BE2C (cell line): Measurements from ENCODE around the gene SERPINB12. TPM values are rescaled to one million over a fixed set of nuclear protein-coding genes. Genes with fewer than 3 reads are reported as not detected.

Experiments
- DNase-seq: peaks from one replicate; pipeline ENCODE4 v3.0.0-alpha.2; 2020
- H3K27me3 ChIP-seq: fragments of 250-450 bp; sonication (Bioruptor Pico); 2 replicates; pipeline ENCODE4 v1.5.1; 2020; ENCODE audit warnings: mild to moderate bottlenecking
- H3K36me3 ChIP-seq: fragments of 250-450 bp; sonication (Bioruptor Pico); 2 replicates; pipeline ENCODE4 v1.5.1; 2020; ENCODE audit warnings: mild to moderate bottlenecking
- H3K4me1 ChIP-seq: fragments of 250-450 bp; sonication (Bioruptor Pico); 2 replicates; pipeline ENCODE4 v1.5.1; 2020
- H3K4me3 ChIP-seq: 2 replicates; pipeline ENCODE4 v1.5.1; 2011; ENCODE audit warnings: low read depth, low read length
- H3K9me3 ChIP-seq: fragments of 250-450 bp; sonication (Bioruptor Pico); 2 replicates; pipeline ENCODE4 v1.5.1; 2020
- polyA plus RNA-seq: library from polyadenylated mRNA; unstranded; fragments of >200 nt; gene quantifications from one replicate; pipeline ENCODE4 v1.2.1, GENCODE V29; 2012; ENCODE audit warnings: low read depth, missing spikeins; ENCODE audit not compliant: insufficient read length, insufficient read depth
- TF ChIP-seq, protein P1 (sequence below): IDR thresholded peaks from 2 replicates; pipeline ENCODE4 v1.5.1; 2012; ENCODE audit warnings: mild to moderate bottlenecking, low read depth, low read length

SERPINB12 gene
- not detected for polyA plus RNA-seq

DNA sequence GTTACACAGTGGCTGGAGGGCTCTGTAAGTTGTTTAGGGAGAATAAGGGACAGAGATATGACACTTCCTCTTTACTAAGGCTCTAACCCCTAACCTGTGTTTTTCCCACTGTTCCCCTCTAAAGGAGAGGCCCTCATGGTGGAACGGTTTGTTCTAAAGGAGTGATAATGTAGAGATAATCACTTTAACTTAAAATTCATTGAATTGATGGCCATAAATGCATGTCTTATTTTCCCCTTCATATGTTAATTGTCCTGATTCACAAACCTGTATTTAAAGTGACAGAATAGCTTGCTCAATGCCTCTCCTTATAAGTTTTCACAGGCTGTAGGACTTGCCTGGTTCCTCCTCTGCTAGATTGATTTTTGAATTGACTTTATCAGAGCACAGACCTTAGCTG, at the start of gene SERPINB12:
TSS of gene SERPINB12 (plus strand) at position 301 of the 400 bp plus-strand sequence. CDS start 13,791 bp downstream, outside the sequence.
- Histone ChIP-seq H3K4me3 (no peak within 1 kb of the TSS), H3K9me3 (no peaks in the 10 kb centered on the region), H3K27me3 (no peaks in the 10 kb centered on the region), H3K4me1 (no peaks in the 10 kb centered on the region), H3K36me3 (no peaks in the 10 kb centered on the region)
- TF ChIP-seq, protein P1, sequence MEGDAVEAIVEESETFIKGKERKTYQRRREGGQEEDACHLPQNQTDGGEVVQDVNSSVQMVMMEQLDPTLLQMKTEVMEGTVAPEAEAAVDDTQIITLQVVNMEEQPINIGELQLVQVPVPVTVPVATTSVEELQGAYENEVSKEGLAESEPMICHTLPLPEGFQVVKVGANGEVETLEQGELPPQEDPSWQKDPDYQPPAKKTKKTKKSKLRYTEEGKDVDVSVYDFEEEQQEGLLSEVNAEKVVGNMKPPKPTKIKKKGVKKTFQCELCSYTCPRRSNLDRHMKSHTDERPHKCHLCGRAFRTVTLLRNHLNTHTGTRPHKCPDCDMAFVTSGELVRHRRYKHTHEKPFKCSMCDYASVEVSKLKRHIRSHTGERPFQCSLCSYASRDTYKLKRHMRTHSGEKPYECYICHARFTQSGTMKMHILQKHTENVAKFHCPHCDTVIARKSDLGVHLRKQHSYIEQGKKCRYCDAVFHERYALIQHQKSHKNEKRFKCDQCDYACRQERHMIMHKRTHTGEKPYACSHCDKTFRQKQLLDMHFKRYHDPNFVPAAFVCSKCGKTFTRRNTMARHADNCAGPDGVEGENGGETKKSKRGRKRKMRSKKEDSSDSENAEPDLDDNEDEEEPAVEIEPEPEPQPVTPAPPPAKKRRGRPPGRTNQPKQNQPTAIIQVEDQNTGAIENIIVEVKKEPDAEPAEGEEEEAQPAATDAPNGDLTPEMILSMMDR = no peak
- DNase-seq = no peak

DNA sequence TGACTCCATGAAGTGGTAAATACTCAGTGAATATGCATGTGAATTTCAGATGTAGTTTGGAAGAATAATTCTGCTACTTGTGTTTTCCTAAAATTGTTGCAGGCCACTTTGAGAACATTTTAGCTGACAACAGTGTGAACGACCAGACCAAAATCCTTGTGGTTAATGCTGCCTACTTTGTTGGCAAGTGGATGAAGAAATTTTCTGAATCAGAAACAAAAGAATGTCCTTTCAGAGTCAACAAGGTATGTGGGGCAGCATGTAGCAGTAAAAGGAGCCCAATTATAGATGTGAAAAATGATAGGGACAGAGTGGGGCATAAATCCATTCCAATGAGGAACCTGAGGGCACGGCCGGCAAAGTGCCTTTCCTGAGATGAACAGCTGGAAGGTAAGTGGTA, 49.3 kb upstream of the SERPINB12 start:
- no peaks in the 10 kb centered on the region for H3K36me3 ChIP-seq
- H3K9me3 ChIP-seq = no peaks in the 10 kb centered on the region
- no peak overlapping the region for H3K4me3 ChIP-seq
- DNase-seq = no peak
- TF ChIP-seq, protein P1 = no peak
- no peaks in the 10 kb centered on the region for H3K4me1 ChIP-seq
- no peaks in the 10 kb centered on the region for H3K27me3 ChIP-seq

DNA sequence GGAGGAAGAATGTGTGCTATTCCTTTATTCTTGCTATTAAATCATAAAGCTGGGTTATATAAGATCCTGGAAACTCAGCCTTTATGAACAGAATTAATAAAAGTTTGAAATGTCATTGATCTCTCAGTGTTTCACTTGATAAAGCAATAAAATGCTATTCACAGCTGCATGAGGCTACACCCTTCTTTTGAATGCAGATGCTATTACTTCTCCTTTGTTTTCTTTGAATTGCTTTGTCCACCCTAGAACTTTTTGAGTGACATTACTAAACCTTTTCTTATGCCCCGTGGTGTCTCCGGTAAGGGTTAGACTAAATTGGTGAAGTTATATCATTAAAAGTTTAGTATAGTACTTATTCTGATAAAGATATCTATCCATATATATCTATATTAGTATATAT, 46.5 kb upstream of the SERPINB12 start:
- Histone ChIP-seq H3K36me3 (no peaks in the 10 kb centered on the region), H3K27me3 (no peaks in the 10 kb centered on the region), H3K9me3 (no peaks in the 10 kb centered on the region), H3K4me3 (no peak overlapping the region), H3K4me1 (no peaks in the 10 kb centered on the region)
- DNase-seq = no peak
- TF ChIP-seq, protein P1 = no peak

DNA sequence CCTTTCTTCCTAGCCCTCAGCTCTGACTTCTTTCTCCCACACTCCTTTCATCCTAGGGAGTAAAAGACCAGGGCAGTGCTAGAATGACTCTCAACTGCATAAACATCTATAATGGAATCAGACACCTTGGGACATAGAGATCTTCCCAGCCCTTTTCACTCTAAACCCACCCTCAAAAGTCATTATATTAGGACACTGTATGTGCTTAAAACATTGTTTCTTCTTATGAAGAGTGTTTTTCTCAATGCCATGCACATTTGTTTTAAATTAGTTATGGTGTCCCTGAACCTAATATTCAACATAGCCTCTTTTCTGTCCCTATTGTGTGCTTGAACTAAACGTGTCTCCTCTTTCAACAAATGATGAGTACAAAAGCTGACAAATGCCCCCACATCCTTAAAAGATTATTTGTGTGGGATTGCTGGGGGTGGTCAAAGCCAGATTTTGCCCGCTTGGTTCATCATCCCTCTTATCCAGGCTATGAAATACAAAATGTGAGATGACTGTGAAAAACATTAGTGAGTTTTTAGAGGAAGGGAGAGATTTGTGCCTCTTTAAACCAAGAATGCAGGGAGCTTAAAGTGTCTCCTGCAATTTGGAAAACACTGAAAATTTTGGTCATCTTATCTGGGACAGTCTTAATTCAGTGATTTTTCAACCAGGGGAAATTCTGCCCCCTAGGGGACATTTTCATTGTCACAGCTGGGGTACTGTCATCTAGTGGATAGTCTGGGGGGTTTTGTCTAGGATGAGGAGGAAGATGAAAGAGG, 36.4 kb upstream of the SERPINB12 start:
- Histone ChIP-seq H3K9me3 (no peaks in the 10 kb centered on the region), H3K36me3 (no peaks in the 10 kb centered on the region), H3K4me3 (no peak overlapping the region), H3K27me3 (no peaks in the 10 kb centered on the region), H3K4me1 (no peaks in the 10 kb centered on the region)
- DNase-seq = peak; percentile 16
- TF ChIP-seq, protein P1 = peak; percentile 58

DNA sequence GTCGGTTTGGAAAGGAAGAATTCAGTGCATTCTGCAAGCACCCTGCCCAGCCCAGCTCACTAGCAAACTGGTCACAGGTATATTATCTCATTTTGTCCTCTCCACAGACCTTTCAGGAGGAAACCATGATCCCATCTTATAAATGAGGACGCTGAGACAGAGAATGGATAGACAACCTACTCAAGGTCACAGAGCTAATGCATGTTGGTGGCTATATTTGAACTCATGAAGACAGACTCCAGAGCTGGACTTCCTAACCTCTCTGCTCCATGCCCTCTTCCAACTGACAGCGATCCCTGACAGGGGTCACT, 35.9 kb upstream of the SERPINB12 start:
- no peaks in the 10 kb centered on the region for H3K4me1 ChIP-seq
- TF ChIP-seq, protein P1 = no peak
- H3K27me3 ChIP-seq = no peaks in the 10 kb centered on the region
- no peaks in the 10 kb centered on the region for H3K36me3 ChIP-seq
- DNase-seq = no peak
- no peak overlapping the region for H3K4me3 ChIP-seq
- no peaks in the 10 kb centered on the region for H3K9me3 ChIP-seq

DNA sequence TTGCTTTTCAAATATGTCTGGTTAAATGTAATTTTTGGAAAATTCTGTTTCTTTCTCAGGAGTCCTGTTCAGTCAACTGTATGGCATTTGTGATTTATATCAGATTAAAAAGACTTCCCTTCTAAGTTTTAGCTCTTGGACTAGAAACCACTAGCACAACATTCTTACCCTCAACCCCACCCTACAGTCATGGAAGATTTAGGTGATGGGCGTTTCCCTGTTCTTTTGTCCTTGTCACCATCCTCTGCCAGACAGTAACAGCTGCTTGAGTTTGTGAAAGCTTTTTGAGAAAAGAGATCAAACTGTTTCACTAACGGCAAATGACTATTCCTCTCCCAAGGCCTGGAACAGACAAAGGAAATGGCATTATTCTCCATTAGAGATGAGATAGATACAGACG, 33.6 kb upstream of the SERPINB12 start:
- no peaks in the 10 kb centered on the region for H3K27me3 ChIP-seq
- TF ChIP-seq, protein P1 = no peak
- no peaks in the 10 kb centered on the region for H3K36me3 ChIP-seq
- H3K4me1 ChIP-seq = no peaks in the 10 kb centered on the region
- no peak overlapping the region for H3K4me3 ChIP-seq
- no peak for DNase-seq
- no peaks in the 10 kb centered on the region for H3K9me3 ChIP-seq
